Measurements from ENCODE around the gene MYBPC3. TPM values are rescaled to one million over a fixed set of nuclear protein-coding genes. Genes with fewer than 3 reads are reported as not detected.

Gene MYBPC3
- total and polyA plus RNA-seq, 11 donors, result 425 to 3,074 (median 1,842) TPM

DNA sequence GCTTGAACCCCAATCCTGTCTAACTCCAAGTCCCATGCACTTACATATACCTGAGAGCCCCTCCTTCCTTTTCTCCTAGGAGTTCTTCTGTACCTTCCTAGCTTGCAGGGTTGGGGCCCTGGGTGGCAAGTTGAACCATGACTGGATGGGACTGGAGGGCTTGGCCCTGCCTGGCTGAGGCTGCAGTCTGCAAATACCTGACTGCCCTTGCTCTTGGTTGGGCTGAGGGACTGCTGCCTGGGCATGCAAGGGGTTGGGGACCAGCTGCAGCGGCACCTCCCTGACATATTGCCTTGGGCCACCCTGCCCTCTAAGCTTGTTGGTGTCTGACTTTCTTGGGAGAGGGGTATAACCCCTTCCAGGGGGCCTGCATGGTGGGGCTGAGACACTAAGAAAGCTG is 46.0 kb upstream of the MYBPC3 start:
- no peak for ATAC-seq
- H3K9me3 ChIP-seq, result no peaks in the 10 kb centered on the region
- peak in 1 of 5 donors; percentile 11 for DNase-seq
- H3K4me3 ChIP-seq, result no peak overlapping the region
- no peaks in the 10 kb centered on the region for H3K27me3 ChIP-seq
- TF ChIP-seq POLR2A (IDR thresholded peaks at IDR 0.05), result no peak
- TF ChIP-seq, protein P1, sequence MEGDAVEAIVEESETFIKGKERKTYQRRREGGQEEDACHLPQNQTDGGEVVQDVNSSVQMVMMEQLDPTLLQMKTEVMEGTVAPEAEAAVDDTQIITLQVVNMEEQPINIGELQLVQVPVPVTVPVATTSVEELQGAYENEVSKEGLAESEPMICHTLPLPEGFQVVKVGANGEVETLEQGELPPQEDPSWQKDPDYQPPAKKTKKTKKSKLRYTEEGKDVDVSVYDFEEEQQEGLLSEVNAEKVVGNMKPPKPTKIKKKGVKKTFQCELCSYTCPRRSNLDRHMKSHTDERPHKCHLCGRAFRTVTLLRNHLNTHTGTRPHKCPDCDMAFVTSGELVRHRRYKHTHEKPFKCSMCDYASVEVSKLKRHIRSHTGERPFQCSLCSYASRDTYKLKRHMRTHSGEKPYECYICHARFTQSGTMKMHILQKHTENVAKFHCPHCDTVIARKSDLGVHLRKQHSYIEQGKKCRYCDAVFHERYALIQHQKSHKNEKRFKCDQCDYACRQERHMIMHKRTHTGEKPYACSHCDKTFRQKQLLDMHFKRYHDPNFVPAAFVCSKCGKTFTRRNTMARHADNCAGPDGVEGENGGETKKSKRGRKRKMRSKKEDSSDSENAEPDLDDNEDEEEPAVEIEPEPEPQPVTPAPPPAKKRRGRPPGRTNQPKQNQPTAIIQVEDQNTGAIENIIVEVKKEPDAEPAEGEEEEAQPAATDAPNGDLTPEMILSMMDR (IDR thresholded peaks at IDR 0.05), result no peak
- H3K4me1 ChIP-seq, result peaks cover 5 to 44% (median 25%) of the 10 kb centered on the region in 12 donors
- H3K36me3 ChIP-seq, result no peaks in the 10 kb centered on the region
- peak overlapping the region in 1 of 12 donors; percentile 10 for H3K27ac ChIP-seq
- 91 to 100% (median 97%) methylated on average over 1 of the region's 1 CpG for WGBS, 4 donors
- intact Hi-C loops (cut with DNase I), result loop anchor here in 1 of 10 donors (10.0 kb wide), 1 partner anchor 446 kb away; the partner anchor contains the start of gene NUP160

- peaks cover 5 to 50% (median 27%) of the 10 kb centered on the region in 12 donors for H3K4me1 ChIP-seq
- ATAC-seq, result no peak
- no peak for TF ChIP-seq POLR2A (IDR thresholded peaks at IDR 0.05)
- TF ChIP-seq, protein P1 (IDR thresholded peaks at IDR 0.05), result no peak
- DNase-seq, result peak in 1 of 5 donors; percentile 7
- WGBS, 4 donors, result 79 to 93% (median 83%) methylated on average over 3 of the region's 3 CpGs
- peak overlapping the region in 1 of 12 donors; percentile 10 for H3K27ac ChIP-seq
- no peaks in the 10 kb centered on the region for H3K9me3 ChIP-seq
- H3K36me3 ChIP-seq, result no peaks in the 10 kb centered on the region
- intact Hi-C loops (cut with DNase I), result loop anchor here in 1 of 10 donors (10.0 kb wide), 1 partner anchor 447 kb away; the partner anchor contains the start of gene NUP160
- no peak overlapping the region for H3K4me3 ChIP-seq
- H3K27me3 ChIP-seq, result no peaks in the 10 kb centered on the region
These were observed 45.5 kb upstream of the MYBPC3 start for GRCh38 chr11:47398011-47398410.

DNA sequence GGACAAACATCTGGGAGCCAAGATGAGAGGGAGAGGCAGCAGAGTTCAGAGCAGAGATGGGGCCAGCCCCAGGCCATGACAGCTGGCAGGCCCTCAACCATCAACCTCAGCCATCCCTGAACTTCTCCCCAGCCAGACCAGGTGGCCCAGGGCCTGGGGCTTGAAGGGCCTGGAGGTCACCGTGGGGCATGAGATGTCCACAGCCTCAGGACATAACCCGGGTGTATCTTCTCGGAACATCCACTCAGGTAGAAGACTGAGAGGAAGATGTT is 43.5 kb upstream of the MYBPC3 start:
- ATAC-seq (no peak), DNase-seq (no peak)
- TF ChIP-seq, protein P1 (IDR thresholded peaks at IDR 0.05), result no peak
- TF ChIP-seq POLR2A (IDR thresholded peaks at IDR 0.05), result no peak
- H3K4me1 ChIP-seq, result peaks cover 5 to 65% (median 25%) of the 10 kb centered on the region in 12 donors
- 91 to 99% (median 95%) methylated on average over 3 of the region's 3 CpGs for WGBS, 4 donors
- H3K27ac ChIP-seq, result peak overlapping the region in 7 of 12 donors; percentile 72 to 97 (median 90)
- H3K36me3 ChIP-seq, result no peaks in the 10 kb centered on the region
- no peaks in the 10 kb centered on the region for H3K27me3 ChIP-seq
- no peak overlapping the region for H3K4me3 ChIP-seq
- intact Hi-C loops (cut with DNase I), result loop anchor here in 1 of 10 donors (10.0 kb wide), 1 partner anchor 449 kb away; the partner anchor contains the start of gene NUP160
- H3K9me3 ChIP-seq, result no peaks in the 10 kb centered on the region

DNA sequence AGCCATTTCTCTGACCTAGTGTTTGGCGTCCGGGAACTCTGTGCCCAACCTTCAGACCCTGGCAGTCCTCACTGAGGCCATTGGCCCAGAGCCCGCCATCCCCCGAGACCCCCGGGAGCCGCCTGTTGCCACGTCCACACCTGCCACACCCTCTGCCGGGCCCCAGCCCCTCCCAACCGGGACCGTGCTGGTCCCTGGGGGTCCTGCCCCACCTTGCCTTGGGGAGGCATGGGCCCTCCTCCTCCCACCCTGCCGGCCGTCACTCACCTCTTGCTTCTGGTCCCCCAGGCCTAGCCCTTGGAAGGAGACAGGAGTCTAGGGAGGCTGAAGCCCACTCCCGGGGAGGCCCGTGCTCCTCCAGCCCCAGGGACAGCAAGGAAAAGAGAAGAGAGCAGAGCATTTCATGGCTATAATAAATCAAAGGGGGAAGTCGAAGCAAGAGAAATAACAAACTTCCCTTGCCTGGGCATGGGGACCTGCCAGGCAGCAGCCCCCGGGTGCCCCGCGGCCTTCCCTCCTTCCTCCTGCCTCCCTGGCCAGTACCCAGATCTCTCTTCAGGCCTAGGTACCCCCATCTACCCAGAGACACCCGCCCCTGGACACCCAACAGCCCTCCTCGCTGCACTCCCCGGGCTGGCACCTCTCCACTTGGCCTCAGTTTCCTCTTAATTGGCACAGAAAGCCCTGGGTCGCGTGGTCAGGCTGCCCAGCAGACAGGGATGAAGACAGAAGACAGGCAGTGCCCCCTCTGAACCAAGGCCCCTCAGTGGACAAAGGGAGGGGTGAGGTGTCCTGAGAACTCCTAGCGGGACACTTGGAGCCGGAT is 42.9 kb upstream of the MYBPC3 start:
- Histone ChIP-seq H3K4me1 (peaks cover 2 to 65% (median 19%) of the 10 kb centered on the region in 12 donors), H3K9me3 (no peaks in the 10 kb centered on the region), H3K4me3 (peak overlapping the region in 6 of 12 donors; percentile 18 to 51 (median 29)), H3K27ac (peak overlapping the region; percentile 70 to 97 (median 88)), H3K36me3 (no peaks in the 10 kb centered on the region), H3K27me3 (no peaks in the 10 kb centered on the region)
- DNase-seq (peak in 1 of 5 donors; percentile 36), ATAC-seq (no peak)
- intact Hi-C loops (cut with DNase I), result loop anchor here in 1 of 10 donors (10.0 kb wide), 1 partner anchor 449 kb away; the partner anchor contains the start of gene NUP160
- 85 to 94% (median 87%) methylated on average over 15 to 25 of the region's 25 CpGs for WGBS, 4 donors
- no peak for TF ChIP-seq POLR2A (IDR thresholded peaks at IDR 0.05)
- TF ChIP-seq, protein P1 (IDR thresholded peaks at IDR 0.05), result no peak
